GM19468 (cell line): ENCODE measurements around the gene GPRIN1.

ENCODE experiments used
- ATAC-seq: cut with Tn5 transposase; IDR thresholded peaks from one replicate; pipeline ENCODE4 v1.9.1; 2021; ENCODE audit warnings: mild to moderate bottlenecking, moderate library complexity, moderate number of reproducible peaks; ENCODE audit not compliant: unreplicated experiment; ENCODE audit errors: extremely low read depth

GPRIN1 gene

DNA sequence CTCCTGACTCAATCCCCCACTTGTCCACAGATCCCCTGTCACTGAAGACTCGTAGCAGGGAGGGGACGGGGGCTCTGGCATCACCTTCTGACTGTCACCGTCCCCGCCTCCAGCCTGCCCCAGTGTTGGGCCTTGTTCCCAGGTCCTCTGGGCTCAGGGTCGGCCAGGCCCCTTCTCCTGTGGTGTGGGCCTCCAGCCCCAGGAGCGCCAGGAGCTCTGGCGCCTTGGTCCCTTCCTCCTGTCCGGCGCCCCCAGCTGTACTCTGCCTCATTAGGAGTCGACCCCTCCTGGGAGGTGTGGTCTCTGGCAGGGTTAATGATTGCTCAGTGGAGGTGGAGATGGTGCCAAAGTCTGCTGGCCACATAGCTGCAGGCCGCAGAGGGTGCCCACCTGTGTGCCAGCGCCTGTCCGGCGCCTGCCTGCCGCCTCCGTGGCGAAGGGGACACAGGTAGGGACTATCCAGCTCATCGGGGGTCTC lies 61.0 kb downstream of the GPRIN1 start, which contains the start of gene CDHR2:
Gene CDHR2, plus strand, starts transcription at position 376 of the 478 bp plus-strand sequence. CDS start 16,011 bp downstream, outside the sequence.
- ATAC-seq: no peak

DNA sequence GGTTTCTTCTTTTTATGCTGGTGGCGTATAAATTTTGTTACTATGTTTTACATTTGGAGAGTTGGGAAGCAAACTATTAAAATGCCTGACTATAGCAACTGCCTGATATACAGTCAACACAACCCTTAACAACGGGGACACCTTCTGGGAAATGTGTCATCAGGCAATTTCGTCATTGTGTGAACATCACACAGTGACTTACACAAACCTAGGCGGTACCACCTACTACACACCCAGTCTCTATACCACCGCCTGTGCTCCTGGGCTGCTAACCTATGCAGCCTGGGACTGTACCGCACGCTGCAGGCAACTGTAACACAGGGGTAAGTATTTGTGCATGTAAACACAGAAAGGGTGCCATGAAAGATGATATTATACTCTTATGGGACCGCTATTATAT lies 62.2 kb downstream of the GPRIN1 start:
- no peak for ATAC-seq
